ENCODE measurements around the gene POLE2.

The POLE2 gene

DNA sequence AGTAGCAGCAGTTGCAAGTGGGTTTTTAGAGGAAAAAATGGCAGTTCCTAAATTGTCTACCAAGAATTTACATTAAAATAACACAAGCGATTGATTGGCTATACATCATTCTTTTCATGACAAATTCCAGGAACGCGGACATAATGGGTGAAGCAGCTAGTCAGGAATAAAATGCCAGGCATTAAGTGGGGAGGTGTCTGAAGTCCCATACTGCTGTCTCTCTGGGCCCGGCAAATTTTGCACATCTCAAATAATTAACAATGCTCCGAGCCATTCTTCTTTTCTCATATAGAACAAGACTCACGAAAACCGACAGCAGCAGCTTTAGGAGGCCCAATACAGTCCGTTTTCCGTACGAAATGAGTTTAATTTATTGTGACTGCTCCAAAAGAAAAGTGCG lies 68.3 kb downstream of the POLE2 start:
- H3K27ac ChIP-seq: peak overlapping the region; percentile 94
- TF ChIP-seq, protein P1, sequence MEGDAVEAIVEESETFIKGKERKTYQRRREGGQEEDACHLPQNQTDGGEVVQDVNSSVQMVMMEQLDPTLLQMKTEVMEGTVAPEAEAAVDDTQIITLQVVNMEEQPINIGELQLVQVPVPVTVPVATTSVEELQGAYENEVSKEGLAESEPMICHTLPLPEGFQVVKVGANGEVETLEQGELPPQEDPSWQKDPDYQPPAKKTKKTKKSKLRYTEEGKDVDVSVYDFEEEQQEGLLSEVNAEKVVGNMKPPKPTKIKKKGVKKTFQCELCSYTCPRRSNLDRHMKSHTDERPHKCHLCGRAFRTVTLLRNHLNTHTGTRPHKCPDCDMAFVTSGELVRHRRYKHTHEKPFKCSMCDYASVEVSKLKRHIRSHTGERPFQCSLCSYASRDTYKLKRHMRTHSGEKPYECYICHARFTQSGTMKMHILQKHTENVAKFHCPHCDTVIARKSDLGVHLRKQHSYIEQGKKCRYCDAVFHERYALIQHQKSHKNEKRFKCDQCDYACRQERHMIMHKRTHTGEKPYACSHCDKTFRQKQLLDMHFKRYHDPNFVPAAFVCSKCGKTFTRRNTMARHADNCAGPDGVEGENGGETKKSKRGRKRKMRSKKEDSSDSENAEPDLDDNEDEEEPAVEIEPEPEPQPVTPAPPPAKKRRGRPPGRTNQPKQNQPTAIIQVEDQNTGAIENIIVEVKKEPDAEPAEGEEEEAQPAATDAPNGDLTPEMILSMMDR (conservative IDR thresholded peaks at IDR 0.05): no peak

DNA sequence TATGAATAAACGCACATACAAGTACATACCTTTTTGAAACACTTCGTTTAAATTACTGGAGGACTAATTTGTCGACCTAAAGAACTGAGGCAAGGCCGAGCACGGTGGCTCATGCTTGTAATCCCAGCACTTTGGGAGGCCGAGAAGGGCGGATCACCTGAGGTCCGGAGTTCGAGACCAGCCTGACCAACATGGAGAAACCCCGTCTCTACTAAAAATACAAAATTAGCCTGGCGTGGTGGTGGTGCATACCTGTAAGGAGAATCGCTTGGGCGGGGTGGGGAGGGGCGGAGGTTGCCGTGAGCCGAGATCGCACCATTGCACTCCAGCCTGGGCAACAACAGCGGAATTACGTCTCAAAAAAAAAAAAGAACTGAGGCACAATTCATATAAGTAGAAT lies 68.7 kb downstream of the POLE2 start:
- peak overlapping the region; percentile 94 for H3K27ac ChIP-seq

DNA sequence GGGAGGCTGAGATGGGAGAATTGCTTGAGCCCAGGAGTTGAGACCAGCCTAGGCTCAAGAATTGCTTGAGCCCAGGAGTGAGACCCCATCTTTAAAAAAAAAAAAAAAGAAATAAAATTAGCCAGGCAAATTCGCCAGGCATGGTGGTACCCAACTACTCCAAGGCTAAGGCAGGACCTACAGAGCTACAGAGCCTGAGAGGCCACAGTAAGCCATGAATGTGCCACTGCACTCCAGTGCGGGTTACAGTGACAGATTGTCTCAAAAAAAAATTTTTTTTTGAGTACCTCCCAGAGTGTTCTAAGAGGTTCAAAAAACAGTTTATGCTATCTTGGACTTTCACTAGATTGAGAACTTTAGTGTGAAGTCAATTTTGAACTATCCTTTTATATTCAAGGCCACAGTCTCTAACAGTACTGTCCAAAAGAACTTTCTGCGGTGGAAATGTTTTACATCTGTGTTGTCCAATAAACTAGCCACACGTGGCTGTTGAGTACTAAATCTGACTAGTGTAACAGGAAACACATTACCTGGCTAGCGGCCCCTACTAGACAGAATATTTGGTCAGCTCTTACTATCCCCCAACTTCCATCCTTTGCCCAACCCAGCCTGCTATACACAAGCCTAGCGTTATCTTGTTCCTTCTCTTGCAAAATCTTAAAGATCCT lies 70.0 kb downstream of the POLE2 start:
- TF ChIP-seq, protein P1 (conservative IDR thresholded peaks at IDR 0.05): no peak
- no peak overlapping the region for H3K27ac ChIP-seq

DNA sequence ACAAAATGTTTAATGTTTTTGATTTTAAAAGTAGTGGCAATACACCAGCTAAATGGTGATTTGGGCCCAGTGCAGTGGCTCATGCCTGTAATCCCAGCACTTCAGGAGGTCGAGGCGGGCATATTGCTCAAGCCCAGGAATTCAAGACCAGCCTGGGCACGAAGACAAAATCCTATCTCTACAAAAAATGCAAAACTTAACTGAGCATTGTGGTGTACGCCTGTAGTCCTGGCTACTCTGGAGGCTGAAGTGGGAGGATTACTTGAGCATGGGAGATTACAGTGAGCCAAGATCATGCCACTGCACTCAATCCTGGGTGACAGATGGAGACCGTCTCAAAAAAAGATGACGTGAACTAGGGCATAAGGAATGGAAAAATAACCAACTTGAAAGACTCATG lies 72.2 kb downstream of the POLE2 start:
- TF ChIP-seq, protein P1 (conservative IDR thresholded peaks at IDR 0.05): no peak
- H3K27ac ChIP-seq: no peak overlapping the region

DNA sequence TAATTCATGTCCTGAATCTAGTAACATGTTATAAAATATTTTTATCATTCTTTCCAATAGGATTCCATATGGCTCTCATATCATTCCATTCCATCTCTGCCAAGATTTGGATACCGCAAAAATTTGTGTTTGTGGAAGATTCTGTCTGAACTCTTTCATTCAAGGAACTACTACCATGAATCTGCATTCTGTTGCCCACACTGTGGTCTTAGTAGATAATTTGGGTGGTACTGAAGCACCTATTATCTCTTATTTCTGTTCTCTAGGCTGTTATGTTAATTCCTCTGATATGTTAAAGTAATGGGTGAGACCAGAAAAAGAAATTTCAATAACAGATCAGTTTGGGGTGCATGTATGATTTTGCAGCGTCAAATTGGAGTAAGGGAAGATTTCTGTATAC lies 73.8 kb downstream of the POLE2 start:
- no peak overlapping the region for H3K27ac ChIP-seq
- TF ChIP-seq, protein P1 (conservative IDR thresholded peaks at IDR 0.05): no peak

DNA sequence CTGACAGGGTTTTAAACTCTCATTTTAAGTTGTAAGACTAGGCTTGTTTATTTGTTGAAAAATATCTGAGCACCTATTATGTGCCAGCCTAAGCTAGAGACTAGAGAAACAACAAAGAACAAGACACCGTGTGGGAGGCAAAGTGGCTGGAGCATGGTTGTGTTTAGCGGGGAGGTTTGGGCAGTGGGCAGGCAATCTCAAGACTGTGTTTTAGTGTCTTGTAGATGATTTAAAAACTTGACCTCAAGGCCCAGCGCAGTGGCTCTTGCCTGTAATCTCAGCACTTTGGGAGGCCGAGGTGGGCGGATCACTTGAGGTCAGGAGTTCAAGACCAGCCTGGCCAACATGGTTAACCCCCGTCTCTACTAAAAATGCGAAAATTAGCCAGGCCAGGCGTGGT lies 75.3 kb downstream of the POLE2 start:
- TF ChIP-seq, protein P1 (conservative IDR thresholded peaks at IDR 0.05): no peak
- no peak overlapping the region for H3K27ac ChIP-seq

DNA sequence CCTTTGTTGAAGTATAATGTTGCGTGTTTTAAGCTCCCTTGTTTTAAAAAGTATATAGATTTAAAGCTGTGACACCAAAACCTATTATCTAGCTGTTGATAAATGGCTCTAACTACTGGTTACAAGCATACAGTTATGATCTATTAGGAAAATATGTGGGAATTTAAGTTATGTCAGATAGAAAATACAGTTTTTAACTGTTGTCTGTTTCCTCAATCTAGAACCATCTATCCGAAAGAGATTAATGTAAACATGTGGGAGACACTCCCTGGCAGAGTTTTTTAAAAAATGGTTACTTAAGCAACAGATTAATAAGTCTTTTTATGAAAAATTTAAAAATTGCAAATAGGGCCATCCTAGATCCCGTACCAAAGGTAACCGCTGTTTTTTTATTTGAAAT lies 75.8 kb downstream of the POLE2 start:
- TF ChIP-seq, protein P1 (conservative IDR thresholded peaks at IDR 0.05): no peak
- H3K27ac ChIP-seq: no peak overlapping the region

DNA sequence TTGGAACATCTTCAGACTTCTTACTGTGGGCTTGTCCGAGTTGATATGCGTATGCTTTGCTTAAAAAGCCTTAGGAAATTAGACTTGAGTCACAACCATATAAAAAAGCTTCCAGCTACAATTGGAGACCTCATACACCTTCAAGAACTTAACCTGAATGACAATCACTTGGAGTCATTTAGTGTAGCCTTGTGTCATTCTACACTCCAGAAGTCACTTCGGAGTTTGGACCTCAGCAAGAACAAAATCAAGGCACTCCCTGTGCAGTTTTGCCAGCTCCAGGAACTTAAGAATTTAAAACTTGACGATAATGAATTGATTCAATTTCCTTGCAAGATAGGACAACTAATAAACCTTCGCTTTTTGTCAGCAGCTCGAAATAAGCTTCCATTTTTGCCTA lies 80.4 kb downstream of the POLE2 start:
- TF ChIP-seq, protein P1 (conservative IDR thresholded peaks at IDR 0.05): no peak
- H3K27ac ChIP-seq: no peak overlapping the region

Data from VCaP (cell line).